ENCODE data around the gene ZNF592. TPM values are rescaled to one million over a fixed set of nuclear protein-coding genes. Genes with fewer than 3 reads are reported as not detected.

Gene ZNF592
- total and polyA plus RNA-seq, 2 of the 13 experiments (the other 11 are each of a cell fraction or from before 2014, with no cell fraction given): 8.2 to 9.8 TPM

- TF ChIP-seq, protein P1, sequence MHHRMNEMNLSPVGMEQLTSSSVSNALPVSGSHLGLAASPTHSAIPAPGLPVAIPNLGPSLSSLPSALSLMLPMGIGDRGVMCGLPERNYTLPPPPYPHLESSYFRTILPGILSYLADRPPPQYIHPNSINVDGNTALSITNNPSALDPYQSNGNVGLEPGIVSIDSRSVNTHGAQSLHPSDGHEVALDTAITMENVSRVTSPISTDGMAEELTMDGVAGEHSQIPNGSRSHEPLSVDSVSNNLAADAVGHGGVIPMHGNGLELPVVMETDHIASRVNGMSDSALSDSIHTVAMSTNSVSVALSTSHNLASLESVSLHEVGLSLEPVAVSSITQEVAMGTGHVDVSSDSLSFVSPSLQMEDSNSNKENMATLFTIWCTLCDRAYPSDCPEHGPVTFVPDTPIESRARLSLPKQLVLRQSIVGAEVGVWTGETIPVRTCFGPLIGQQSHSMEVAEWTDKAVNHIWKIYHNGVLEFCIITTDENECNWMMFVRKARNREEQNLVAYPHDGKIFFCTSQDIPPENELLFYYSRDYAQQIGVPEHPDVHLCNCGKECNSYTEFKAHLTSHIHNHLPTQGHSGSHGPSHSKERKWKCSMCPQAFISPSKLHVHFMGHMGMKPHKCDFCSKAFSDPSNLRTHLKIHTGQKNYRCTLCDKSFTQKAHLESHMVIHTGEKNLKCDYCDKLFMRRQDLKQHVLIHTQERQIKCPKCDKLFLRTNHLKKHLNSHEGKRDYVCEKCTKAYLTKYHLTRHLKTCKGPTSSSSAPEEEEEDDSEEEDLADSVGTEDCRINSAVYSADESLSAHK (CRISPR knock-in tag; IDR thresholded peaks at IDR 0.05; ENCODE audit: borderline replicate concordance): no peak
- TF ChIP-seq FOSL2 (CRISPR knock-in tag; IDR thresholded peaks at IDR 0.05) (no peak), NFRKB (IDR thresholded peaks at IDR 0.05) (no peak), SIX4 (CRISPR knock-in tag; IDR thresholded peaks at IDR 0.05) (no peak), ZHX1 (CRISPR knock-in tag; IDR thresholded peaks at IDR 0.05; ENCODE audit: low read depth) (0 out of 2 replicates have a peak, but pooled peaks have one; percentile 74), GLI4 (CRISPR knock-in tag; IDR thresholded peaks at IDR 0.05; ENCODE audit: borderline replicate concordance) (no peak), TCF12 (IDR thresholded peaks at IDR 0.05) (no peak), TCF12 (CRISPR knock-in tag; IDR thresholded peaks at IDR 0.05) (no peak), POLR2A (IDR thresholded peaks at IDR 0.05; ENCODE audit: insufficient read depth in 1 of 2, low read depth in 2 of 2, low read length in 2 of 2) (peak; percentile 5 to 55; a peak in 2 of 4 replicates), ZNF674 (CRISPR knock-in tag; IDR thresholded peaks at IDR 0.05; ENCODE audit: low read depth) (no peak), MEF2D (CRISPR knock-in tag; IDR thresholded peaks at IDR 0.05) (no peak), MYNN (CRISPR knock-in tag; IDR thresholded peaks at IDR 0.05; ENCODE audit: low read depth) (peak; percentile 66; the same call in 1 of the 2 replicates), MLLT10 (CRISPR knock-in tag; IDR thresholded peaks at IDR 0.05) (no peak), ZNF607 (CRISPR knock-in tag; IDR thresholded peaks at IDR 0.05; ENCODE audit: borderline replicate concordance) (0 out of 2 replicates have a peak, but pooled peaks have one; percentile 31), ATAD3A (CRISPR knock-in tag; IDR thresholded peaks at IDR 0.05) (no peak), MATR3 (CRISPR knock-in tag; IDR thresholded peaks at IDR 0.05) (no peak), ZNF281 (CRISPR knock-in tag; IDR thresholded peaks at IDR 0.05; ENCODE audit: borderline replicate concordance) (peak; percentile 92)
Observed at GRCh38 chr15:84749111-84749991, 959 bp downstream of the ZNF592 start (continued).
